Measurements from ENCODE around the gene EMC9. TPM values are rescaled to one million over a fixed set of nuclear protein-coding genes. Genes with fewer than 3 reads are reported as not detected.

The EMC9 gene
- total RNA-seq, 1 donor from 2014 or later, result 18.5 TPM

- no peak overlapping the region for H2AFZ ChIP-seq (ENCODE audit: low read depth, low read length)
- no peak overlapping the region for H3K27ac ChIP-seq (ENCODE audit: low read depth, low read length)
- no peaks in the 10 kb centered on the region for H3K79me2 ChIP-seq (ENCODE audit: insufficient read depth, low read length)
- H3K4me1 ChIP-seq (ENCODE audit: insufficient read depth, low read length), result no peaks in the 10 kb centered on the region
- H3K36me3 ChIP-seq (ENCODE audit: insufficient read depth, low read length), result peaks cover 21% of the 10 kb centered on the region
- H3K9me3 ChIP-seq (ENCODE audit: insufficient read depth, low read depth, low read length), result no peaks in the 10 kb centered on the region
- no peak overlapping the region for H3K9ac ChIP-seq (ENCODE audit: low read length)
- FAIRE-seq (no peak), DNase-seq (ENCODE audit: low read depth) (no peak)
- Mint-ChIP-seq H3K4me1 (ENCODE audit: low read depth, unreplicated experiment) (no peaks in the 10 kb centered on the region), H3K27me3 (ENCODE audit: low read depth, unreplicated experiment) (no peaks in the 10 kb centered on the region), H3K4me3 (ENCODE audit: unreplicated experiment) (no peak overlapping the region), H3K36me3 (ENCODE audit: low read depth, unreplicated experiment) (peaks cover 24% of the 10 kb centered on the region), H3K27ac (ENCODE audit: unreplicated experiment) (no peak overlapping the region), H3K9me3 (ENCODE audit: unreplicated experiment) (no peaks in the 10 kb centered on the region)
- no peaks in the 10 kb centered on the region for H3K27me3 ChIP-seq (ENCODE audit: insufficient read depth, low read length)
- no peak for TF ChIP-seq CTCF (IDR thresholded peaks at IDR 0.05; ENCODE audit: insufficient read depth, low read depth, low read length)
- no peak for TF ChIP-seq EZH2 (IDR thresholded peaks at IDR 0.05; ENCODE audit: insufficient read depth, low read length)
- H3K4me2 ChIP-seq (ENCODE audit: low read length), result no peak overlapping the region
- H4K20me1 ChIP-seq (ENCODE audit: insufficient read depth, low read length), result no peaks in the 10 kb centered on the region
- H3K4me3 ChIP-seq (ENCODE audit: insufficient read depth, low read depth, low read length), result no peak overlapping the region
Observed at GRCh38 chr14:24123424-24124417, 17.7 kb downstream of the EMC9 start.

- DNase-seq (ENCODE audit: low read depth) (no peak), FAIRE-seq (no peak)
- Histone ChIP-seq H3K4me1 (ENCODE audit: insufficient read depth, low read length) (no peaks in the 10 kb centered on the region), H3K27me3 (ENCODE audit: insufficient read depth, low read length) (no peaks in the 10 kb centered on the region), H3K4me3 (ENCODE audit: insufficient read depth, low read depth, low read length) (no peak overlapping the region), H2AFZ (ENCODE audit: low read depth, low read length) (no peak overlapping the region), H4K20me1 (ENCODE audit: insufficient read depth, low read length) (no peaks in the 10 kb centered on the region), H3K9me3 (ENCODE audit: insufficient read depth, low read depth, low read length) (no peaks in the 10 kb centered on the region), H3K79me2 (ENCODE audit: insufficient read depth, low read length) (no peaks in the 10 kb centered on the region), H3K36me3 (ENCODE audit: insufficient read depth, low read length) (peaks cover 29% of the 10 kb centered on the region), H3K9ac (ENCODE audit: low read length) (no peak overlapping the region), H3K27ac (ENCODE audit: low read depth, low read length) (no peak overlapping the region), H3K4me2 (ENCODE audit: low read length) (no peak overlapping the region)
- Mint-ChIP-seq H3K27ac (ENCODE audit: unreplicated experiment) (no peak overlapping the region), H3K27me3 (ENCODE audit: low read depth, unreplicated experiment) (no peaks in the 10 kb centered on the region), H3K36me3 (ENCODE audit: low read depth, unreplicated experiment) (peaks cover 27% of the 10 kb centered on the region), H3K4me1 (ENCODE audit: low read depth, unreplicated experiment) (no peaks in the 10 kb centered on the region), H3K4me3 (ENCODE audit: unreplicated experiment) (no peak overlapping the region), H3K9me3 (ENCODE audit: unreplicated experiment) (no peaks in the 10 kb centered on the region)
- TF ChIP-seq CTCF (IDR thresholded peaks at IDR 0.05; ENCODE audit: insufficient read depth, low read depth, low read length), result no peak
- TF ChIP-seq EZH2 (IDR thresholded peaks at IDR 0.05; ENCODE audit: insufficient read depth, low read length), result no peak
Observed at GRCh38 chr14:24122898-24123297, 18.5 kb downstream of the EMC9 start.

GRCh38 chr14:24122416-24122815, 19.0 kb downstream of the EMC9 start:
- Histone ChIP-seq H3K4me3 (ENCODE audit: insufficient read depth, low read depth, low read length) (no peak overlapping the region), H3K27ac (ENCODE audit: low read depth, low read length) (no peak overlapping the region), H3K27me3 (ENCODE audit: insufficient read depth, low read length) (no peaks in the 10 kb centered on the region), H4K20me1 (ENCODE audit: insufficient read depth, low read length) (no peaks in the 10 kb centered on the region), H3K9me3 (ENCODE audit: insufficient read depth, low read depth, low read length) (no peaks in the 10 kb centered on the region), H3K4me2 (ENCODE audit: low read length) (no peak overlapping the region), H3K79me2 (ENCODE audit: insufficient read depth, low read length) (no peaks in the 10 kb centered on the region), H2AFZ (ENCODE audit: low read depth, low read length) (no peak overlapping the region), H3K36me3 (ENCODE audit: insufficient read depth, low read length) (peaks cover 30% of the 10 kb centered on the region), H3K9ac (ENCODE audit: low read length) (no peak overlapping the region), H3K4me1 (ENCODE audit: insufficient read depth, low read length) (no peaks in the 10 kb centered on the region)
- Mint-ChIP-seq H3K36me3 (ENCODE audit: low read depth, unreplicated experiment) (peaks cover 27% of the 10 kb centered on the region), H3K4me1 (ENCODE audit: low read depth, unreplicated experiment) (no peaks in the 10 kb centered on the region), H3K27ac (ENCODE audit: unreplicated experiment) (no peak overlapping the region), H3K9me3 (ENCODE audit: unreplicated experiment) (no peaks in the 10 kb centered on the region), H3K27me3 (ENCODE audit: low read depth, unreplicated experiment) (no peaks in the 10 kb centered on the region), H3K4me3 (ENCODE audit: unreplicated experiment) (no peak overlapping the region)
- TF ChIP-seq EZH2 (IDR thresholded peaks at IDR 0.05; ENCODE audit: insufficient read depth, low read length), result no peak
- TF ChIP-seq CTCF (IDR thresholded peaks at IDR 0.05; ENCODE audit: insufficient read depth, low read depth, low read length), result no peak
- no peak for DNase-seq (ENCODE audit: low read depth)
- no peak for FAIRE-seq
